ENCODE results near the gene FLVCR2. TPM values are rescaled to one million over a fixed set of nuclear protein-coding genes. Genes with fewer than 3 reads are reported as not detected.
A peak's percentile ranks its signal among the peaks of the same experiment; 100 is the strongest.

FLVCR2 gene
- total RNA-seq, 1 donor from 2014 or later = 3.1 TPM

DNA sequence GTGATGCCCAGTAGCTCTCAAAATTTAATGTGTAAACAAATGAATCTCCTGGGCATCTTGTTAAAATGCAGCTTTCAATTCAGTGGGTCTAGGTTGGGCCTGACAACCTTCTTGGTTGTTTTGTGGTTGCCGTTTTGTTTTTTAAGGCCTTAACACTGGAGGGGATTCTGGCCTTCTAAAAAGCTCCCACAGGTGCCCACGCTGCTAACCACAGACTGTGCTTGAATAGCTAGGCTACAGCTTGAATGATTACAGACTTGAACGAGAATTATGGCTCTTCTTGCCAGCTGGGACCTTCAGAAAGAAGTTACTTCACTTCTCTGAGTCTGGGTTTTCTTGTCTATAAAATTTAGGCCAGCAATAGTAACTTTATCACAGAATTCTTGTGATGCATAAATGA, 1.3 kb upstream of the FLVCR2 start:
- DNase-seq (ENCODE audit: low read depth) = no peak
- H3K36me3 Mint-ChIP-seq (ENCODE audit: low read depth, unreplicated experiment) = no peaks in the 10 kb centered on the region
- H3K27ac Mint-ChIP-seq (ENCODE audit: unreplicated experiment) = no peak overlapping the region

DNA sequence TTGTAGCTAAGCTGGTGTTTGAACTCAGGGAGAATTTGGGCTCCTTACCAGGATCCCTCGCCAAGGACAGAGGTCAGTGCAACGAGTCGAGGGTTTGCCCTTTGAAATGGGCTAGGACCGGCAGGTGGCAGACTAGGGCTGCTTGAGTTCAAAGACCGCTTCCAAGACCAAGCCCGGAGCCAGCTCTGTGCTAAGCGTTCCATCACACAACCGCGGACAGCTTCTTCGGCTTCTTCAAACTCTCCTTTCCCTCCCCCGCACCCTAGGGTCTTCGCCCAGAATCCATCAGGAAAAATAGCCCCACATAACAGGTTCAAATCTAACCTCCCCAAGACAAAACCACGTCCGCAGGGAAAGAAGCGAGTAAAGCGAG, 705 bp upstream of the FLVCR2 start:
- H3K4me1 ChIP-seq (ENCODE audit: insufficient read depth, low read length) = peaks cover 11% of the 10 kb centered on the region
- no peaks in the 10 kb centered on the region for H3K36me3 ChIP-seq (ENCODE audit: insufficient read depth, low read length)
- H4K20me1 ChIP-seq (ENCODE audit: insufficient read depth, low read length) = no peaks in the 10 kb centered on the region
- peaks cover under 1% of the 10 kb centered on the region for H3K27me3 ChIP-seq (ENCODE audit: insufficient read depth, low read length)
- peak overlapping the region; percentile 54 for H2AFZ ChIP-seq (ENCODE audit: low read depth, low read length)
- peaks cover 14% of the 10 kb centered on the region for H3K4me1 Mint-ChIP-seq (ENCODE audit: low read depth, unreplicated experiment)
- no peaks in the 10 kb centered on the region for H3K79me2 ChIP-seq (ENCODE audit: insufficient read depth, low read length)
- no peaks in the 10 kb centered on the region for H3K36me3 Mint-ChIP-seq (ENCODE audit: low read depth, unreplicated experiment)
- TF ChIP-seq, protein P1, sequence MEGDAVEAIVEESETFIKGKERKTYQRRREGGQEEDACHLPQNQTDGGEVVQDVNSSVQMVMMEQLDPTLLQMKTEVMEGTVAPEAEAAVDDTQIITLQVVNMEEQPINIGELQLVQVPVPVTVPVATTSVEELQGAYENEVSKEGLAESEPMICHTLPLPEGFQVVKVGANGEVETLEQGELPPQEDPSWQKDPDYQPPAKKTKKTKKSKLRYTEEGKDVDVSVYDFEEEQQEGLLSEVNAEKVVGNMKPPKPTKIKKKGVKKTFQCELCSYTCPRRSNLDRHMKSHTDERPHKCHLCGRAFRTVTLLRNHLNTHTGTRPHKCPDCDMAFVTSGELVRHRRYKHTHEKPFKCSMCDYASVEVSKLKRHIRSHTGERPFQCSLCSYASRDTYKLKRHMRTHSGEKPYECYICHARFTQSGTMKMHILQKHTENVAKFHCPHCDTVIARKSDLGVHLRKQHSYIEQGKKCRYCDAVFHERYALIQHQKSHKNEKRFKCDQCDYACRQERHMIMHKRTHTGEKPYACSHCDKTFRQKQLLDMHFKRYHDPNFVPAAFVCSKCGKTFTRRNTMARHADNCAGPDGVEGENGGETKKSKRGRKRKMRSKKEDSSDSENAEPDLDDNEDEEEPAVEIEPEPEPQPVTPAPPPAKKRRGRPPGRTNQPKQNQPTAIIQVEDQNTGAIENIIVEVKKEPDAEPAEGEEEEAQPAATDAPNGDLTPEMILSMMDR (IDR thresholded peaks at IDR 0.05; ENCODE audit: insufficient read depth, low read depth, low read length) = peak; percentile 78
- TF ChIP-seq EZH2 (IDR thresholded peaks at IDR 0.05; ENCODE audit: insufficient read depth, low read length) = no peak
- no peak overlapping the region for H3K27ac ChIP-seq (ENCODE audit: low read depth, low read length)
- peaks cover 17% of the 10 kb centered on the region for H3K27me3 Mint-ChIP-seq (ENCODE audit: low read depth, unreplicated experiment)
- peak; percentile 55 for DNase-seq (ENCODE audit: low read depth)
- H3K4me3 Mint-ChIP-seq (ENCODE audit: unreplicated experiment) = peak overlapping the region; percentile 92
- no peaks in the 10 kb centered on the region for H3K9me3 Mint-ChIP-seq (ENCODE audit: unreplicated experiment)
- peak overlapping the region; percentile 69 for H3K9ac ChIP-seq (ENCODE audit: low read length)
- H3K4me2 ChIP-seq (ENCODE audit: low read length) = peak overlapping the region; percentile 97
- H3K4me3 ChIP-seq (ENCODE audit: insufficient read depth, low read depth, low read length) = peak overlapping the region; percentile 50
- H3K27ac Mint-ChIP-seq (ENCODE audit: unreplicated experiment) = peak overlapping the region; percentile 77
- no peaks in the 10 kb centered on the region for H3K9me3 ChIP-seq (ENCODE audit: insufficient read depth, low read depth, low read length)
- peak; percentile 23 for FAIRE-seq

More for the DNA sequence above, 1.3 kb upstream of the FLVCR2 start:
- H3K4me3 Mint-ChIP-seq (ENCODE audit: unreplicated experiment) = peak overlapping the region; percentile 92
- Histone ChIP-seq H3K36me3 (ENCODE audit: insufficient read depth, low read length) (no peaks in the 10 kb centered on the region), H3K27ac (ENCODE audit: low read depth, low read length) (no peak overlapping the region), H4K20me1 (ENCODE audit: insufficient read depth, low read length) (no peaks in the 10 kb centered on the region), H3K79me2 (ENCODE audit: insufficient read depth, low read length) (no peaks in the 10 kb centered on the region), H3K9me3 (ENCODE audit: insufficient read depth, low read depth, low read length) (no peaks in the 10 kb centered on the region), H3K4me3 (ENCODE audit: insufficient read depth, low read depth, low read length) (no peak overlapping the region), H3K9ac (ENCODE audit: low read length) (no peak overlapping the region), H3K27me3 (ENCODE audit: insufficient read depth, low read length) (peaks cover 6% of the 10 kb centered on the region), H3K4me2 (ENCODE audit: low read length) (no peak overlapping the region), H2AFZ (ENCODE audit: low read depth, low read length) (no peak overlapping the region), H3K4me1 (ENCODE audit: insufficient read depth, low read length) (peaks cover 11% of the 10 kb centered on the region)
- no peak for FAIRE-seq
- H3K4me1 Mint-ChIP-seq (ENCODE audit: low read depth, unreplicated experiment) = peaks cover 14% of the 10 kb centered on the region
- H3K27me3 Mint-ChIP-seq (ENCODE audit: low read depth, unreplicated experiment) = peaks cover 20% of the 10 kb centered on the region
- TF ChIP-seq, protein P1 (IDR thresholded peaks at IDR 0.05; ENCODE audit: insufficient read depth, low read depth, low read length) = no peak
- no peak for TF ChIP-seq EZH2 (IDR thresholded peaks at IDR 0.05; ENCODE audit: insufficient read depth, low read length)
- no peaks in the 10 kb centered on the region for H3K9me3 Mint-ChIP-seq (ENCODE audit: unreplicated experiment)

DNA sequence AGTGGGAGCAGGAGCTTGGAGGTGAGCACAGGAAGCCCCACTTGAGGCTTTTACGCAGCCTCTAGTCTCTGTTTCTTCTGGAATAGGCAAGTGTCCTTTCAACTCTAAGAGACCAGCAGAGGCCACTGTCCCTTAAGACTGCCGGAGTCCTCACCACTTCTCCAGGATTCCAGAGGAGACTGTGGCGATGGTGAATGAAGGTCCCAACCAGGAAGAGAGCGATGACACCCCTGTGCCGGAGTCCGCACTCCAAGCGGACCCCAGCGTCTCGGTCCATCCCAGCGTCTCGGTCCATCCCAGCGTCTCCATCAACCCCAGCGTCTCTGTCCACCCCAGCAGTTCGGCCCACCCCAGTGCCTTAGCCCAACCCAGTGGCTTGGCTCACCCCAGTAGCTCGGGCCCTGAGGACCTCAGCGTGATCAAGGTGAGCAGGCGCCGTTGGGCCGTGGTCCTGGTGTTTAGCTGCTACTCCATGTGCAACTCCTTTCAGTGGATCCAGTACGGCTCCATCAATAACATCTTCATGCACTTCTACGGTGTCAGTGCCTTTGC, 442 bp downstream of the FLVCR2 start:
- H3K4me3 ChIP-seq (ENCODE audit: insufficient read depth, low read depth, low read length) = peak overlapping the region; percentile 66
- peaks cover 11% of the 10 kb centered on the region for H3K4me1 ChIP-seq (ENCODE audit: insufficient read depth, low read length)
- TF ChIP-seq, protein P1 (IDR thresholded peaks at IDR 0.05; ENCODE audit: insufficient read depth, low read depth, low read length) = peak; percentile 10
- no peak for TF ChIP-seq EZH2 (IDR thresholded peaks at IDR 0.05; ENCODE audit: insufficient read depth, low read length)
- peaks cover 11% of the 10 kb centered on the region for H3K27me3 Mint-ChIP-seq (ENCODE audit: low read depth, unreplicated experiment)
- no peaks in the 10 kb centered on the region for H3K9me3 ChIP-seq (ENCODE audit: insufficient read depth, low read depth, low read length)
- peak overlapping the region; percentile 97 for H3K4me2 ChIP-seq (ENCODE audit: low read length)
- FAIRE-seq (no peak), DNase-seq (ENCODE audit: low read depth) (peak; percentile 23)
- H3K36me3 Mint-ChIP-seq (ENCODE audit: low read depth, unreplicated experiment) = no peaks in the 10 kb centered on the region
- H3K36me3 ChIP-seq (ENCODE audit: insufficient read depth, low read length) = no peaks in the 10 kb centered on the region
- H3K4me1 Mint-ChIP-seq (ENCODE audit: low read depth, unreplicated experiment) = peaks cover 14% of the 10 kb centered on the region
- H3K9ac ChIP-seq (ENCODE audit: low read length) = peak overlapping the region; percentile 57
- H2AFZ ChIP-seq (ENCODE audit: low read depth, low read length) = peak overlapping the region; percentile 84
- peak overlapping the region; percentile 92 for H3K4me3 Mint-ChIP-seq (ENCODE audit: unreplicated experiment)
- H3K27ac ChIP-seq (ENCODE audit: low read depth, low read length) = no peak overlapping the region
- no peaks in the 10 kb centered on the region for H4K20me1 ChIP-seq (ENCODE audit: insufficient read depth, low read length)
- no peaks in the 10 kb centered on the region for H3K79me2 ChIP-seq (ENCODE audit: insufficient read depth, low read length)
- no peaks in the 10 kb centered on the region for H3K9me3 Mint-ChIP-seq (ENCODE audit: unreplicated experiment)
- no peaks in the 10 kb centered on the region for H3K27me3 ChIP-seq (ENCODE audit: insufficient read depth, low read length)
- H3K27ac Mint-ChIP-seq (ENCODE audit: unreplicated experiment) = no peak overlapping the region
